Hematopoietic multipotent progenitor cell (in vitro differentiated cells): ENCODE results near the gene CFAP410. TPM values are rescaled to one million over a fixed set of nuclear protein-coding genes. Genes with fewer than 3 reads are reported as not detected.
"Not testable (repeated sequence)": the region's sequence is repeated elsewhere in the genome, so short reads cannot be mapped to it uniquely, and the experiment has no call there.

ENCODE experiments used
- DNase-seq, 3 donors: peaks; one replicate each; pipeline ENCODE4 v3.0.0-alpha.2; 2011 to 2015; ENCODE audit warnings: low read depth in 2 of 3, low spot score in 2 of 3
- total RNA-seq: library from RNA; depleted of rRNA; stranded (reverse); fragments of >200 nt; gene quantifications from one replicate; pipeline ENCODE4 v1.2.3, GENCODE V29; 2012

CFAP410 gene
- total RNA-seq, 1 donor, result 19.7 TPM

DNA sequence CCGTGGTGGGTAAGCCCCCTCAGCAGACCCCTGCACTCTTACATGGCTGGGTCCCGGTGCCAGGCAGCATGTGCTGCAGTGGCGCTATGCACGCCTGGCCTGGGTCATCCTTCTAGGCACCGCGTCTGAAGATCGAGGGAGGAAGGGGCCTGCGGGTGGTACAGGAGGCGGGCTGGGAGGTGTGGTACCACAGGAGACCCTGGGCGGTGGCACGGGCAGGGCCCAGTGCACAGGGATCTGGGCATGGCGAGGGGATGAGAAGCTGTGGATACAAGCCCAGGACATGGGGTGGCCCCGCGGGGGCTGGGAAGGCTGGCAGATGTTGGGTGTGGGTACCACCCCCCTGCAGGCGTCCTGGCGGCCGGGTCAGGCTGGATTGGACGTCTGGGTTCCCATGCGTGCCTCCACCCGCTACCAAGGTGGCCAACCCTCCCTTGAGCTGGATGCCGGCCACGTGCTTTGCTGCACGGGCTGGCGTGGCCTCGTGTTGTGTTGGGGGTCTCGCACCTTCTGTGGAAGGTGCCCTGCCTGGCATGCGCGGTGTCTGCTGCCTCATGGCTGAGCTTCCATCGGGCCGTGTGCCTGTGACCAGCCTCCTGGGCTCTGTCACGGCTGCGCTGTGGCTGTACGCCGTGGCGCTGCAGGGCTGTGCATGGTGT lies 19.7 kb downstream of the CFAP410 start:
- no peak for DNase-seq

- DNase-seq, result no peak
Observed at GRCh38 chr21:44318489-44319285, 20.5 kb downstream of the CFAP410 start.

- DNase-seq, result no peak
Observed at GRCh38 chr21:44317871-44318270, 21.3 kb downstream of the CFAP410 start.

DNA sequence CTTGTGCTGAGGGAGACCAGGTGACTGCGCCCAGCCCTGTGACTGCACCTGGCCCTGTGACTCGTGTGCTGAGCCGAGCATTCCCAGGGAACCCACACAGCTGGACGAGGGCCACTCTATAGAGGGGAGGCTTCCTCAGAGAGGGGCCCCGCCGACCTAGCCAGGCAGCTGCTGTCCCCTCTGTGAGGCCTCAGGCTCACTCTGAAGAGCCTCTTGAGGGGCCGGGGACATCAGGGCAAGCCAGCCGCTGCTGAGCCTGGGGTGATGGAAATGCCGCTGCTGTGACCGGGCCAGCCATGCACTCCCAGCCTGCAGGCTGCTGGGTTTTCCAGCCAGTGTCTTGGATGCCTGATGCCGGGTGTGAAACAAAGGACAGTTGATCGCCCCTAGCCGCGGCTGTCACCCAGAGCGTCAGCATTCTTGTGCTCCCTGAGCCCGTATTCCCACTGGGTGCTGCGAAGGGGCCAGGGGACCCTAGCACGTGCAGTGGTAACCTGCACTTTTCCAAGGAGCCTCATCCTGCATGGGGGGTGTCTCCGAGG lies 21.9 kb downstream of the CFAP410 start:
- no peak for DNase-seq

- DNase-seq, result no peak
Observed at GRCh38 chr21:44316277-44316900, 22.8 kb downstream of the CFAP410 start.

GRCh38 chr21:44315691-44316203 lies 23.4 kb downstream of the CFAP410 start:
- DNase-seq, result no peak

- no peak for DNase-seq
Observed at GRCh38 chr21:44314561-44314960, 24.6 kb downstream of the CFAP410 start.

DNA sequence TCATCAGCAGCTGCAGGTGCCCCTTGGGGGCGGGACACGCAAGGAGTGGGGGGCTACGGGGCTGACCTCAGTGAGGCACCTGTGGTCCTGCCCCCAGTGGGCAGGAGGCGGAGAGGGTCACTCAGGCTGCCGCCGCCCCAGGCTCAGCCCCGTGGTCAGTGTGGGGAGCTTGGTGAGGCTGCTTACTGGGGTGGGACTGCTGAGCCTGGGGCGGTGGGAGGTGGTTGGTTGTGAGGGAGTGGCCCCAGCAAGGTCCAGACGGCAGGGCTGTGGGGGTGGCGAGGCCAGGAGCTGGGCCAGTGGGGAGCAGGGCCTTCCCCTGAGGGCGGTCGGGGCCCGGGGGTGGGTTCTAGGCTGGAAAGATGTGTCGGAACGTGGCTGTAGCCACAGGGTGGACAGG lies 25.1 kb downstream of the CFAP410 start:
- no peak for DNase-seq

- DNase-seq, result no peak
Observed at GRCh38 chr21:44313451-44313850, 25.7 kb downstream of the CFAP410 start.

GRCh38 chr21:44312716-44313115 lies 26.5 kb downstream of the CFAP410 start:
- no peak for DNase-seq

DNA sequence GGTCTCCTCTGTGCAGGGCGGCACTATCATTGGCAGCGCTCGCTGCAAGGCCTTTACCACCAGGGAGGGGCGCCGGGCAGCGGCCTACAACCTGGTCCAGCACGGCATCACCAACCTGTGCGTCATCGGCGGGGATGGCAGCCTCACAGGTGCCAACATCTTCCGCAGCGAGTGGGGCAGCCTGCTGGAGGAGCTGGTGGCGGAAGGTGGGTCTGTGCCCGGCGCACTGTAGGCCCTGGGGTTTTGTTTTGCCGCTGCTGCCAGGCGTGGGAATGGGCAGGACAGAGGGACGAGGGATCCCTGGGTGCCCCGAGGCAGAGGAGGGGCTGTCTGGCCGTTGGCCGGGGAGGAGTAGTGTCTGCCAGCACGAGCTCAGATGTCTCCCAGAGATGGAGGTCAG lies 27.1 kb downstream of the CFAP410 start:
- DNase-seq, result no peak

DNA sequence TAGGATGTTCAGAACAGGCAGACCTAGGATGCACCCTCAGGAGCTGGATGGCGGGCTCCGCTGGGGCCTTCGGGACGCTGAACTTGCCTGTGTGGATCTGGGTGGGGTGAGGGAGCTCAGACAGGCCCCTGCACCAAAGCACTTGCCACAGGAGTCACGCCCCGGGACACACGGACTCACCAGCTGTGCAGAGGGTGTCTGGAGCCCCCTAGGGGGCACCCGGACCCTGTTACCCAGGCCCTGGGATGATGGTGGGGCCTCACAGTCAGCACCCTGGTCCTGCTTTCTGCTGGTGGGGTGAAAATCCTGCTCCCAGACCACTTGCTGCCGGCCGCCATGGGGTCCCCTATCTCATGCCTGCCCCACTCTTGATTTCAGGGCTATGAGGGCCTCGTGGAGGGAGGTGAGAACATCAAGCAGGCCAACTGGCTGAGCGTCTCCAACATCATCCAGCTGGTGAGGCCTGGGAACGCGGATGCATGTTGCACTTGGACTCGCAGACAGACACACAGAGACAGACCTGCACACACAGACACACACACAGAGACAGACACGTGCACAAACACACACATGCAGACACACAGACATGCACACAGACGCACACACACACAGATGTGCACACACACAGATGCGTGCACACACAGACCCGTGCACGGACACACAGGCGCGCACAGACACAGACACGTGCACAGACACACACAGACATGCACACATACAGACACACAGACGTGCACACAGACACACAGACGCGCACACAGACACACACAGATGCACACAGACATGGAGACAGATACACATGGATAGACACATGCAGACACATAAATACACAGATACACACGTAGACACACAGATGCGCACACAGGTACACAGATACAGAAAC lies 28.3 kb downstream of the CFAP410 start:
- DNase-seq, result no peak

- DNase-seq, result no peak
Observed at GRCh38 chr21:44306936-44307704, 32.1 kb downstream of the CFAP410 start.

GRCh38 chr21:44305691-44306090 lies 33.5 kb downstream of the CFAP410 start:
- no peak for DNase-seq

- DNase-seq, result peak in 2 of 3 donors; percentile 56 to 68
Observed at GRCh38 chr21:44304877-44305293, 34.3 kb downstream of the CFAP410 start.

- no peak for DNase-seq
Observed at GRCh38 chr21:44304011-44304616, 35.1 kb downstream of the CFAP410 start.

GRCh38 chr21:44303490-44303981 lies 35.7 kb downstream of the CFAP410 start:
- DNase-seq, result no peak

DNA sequence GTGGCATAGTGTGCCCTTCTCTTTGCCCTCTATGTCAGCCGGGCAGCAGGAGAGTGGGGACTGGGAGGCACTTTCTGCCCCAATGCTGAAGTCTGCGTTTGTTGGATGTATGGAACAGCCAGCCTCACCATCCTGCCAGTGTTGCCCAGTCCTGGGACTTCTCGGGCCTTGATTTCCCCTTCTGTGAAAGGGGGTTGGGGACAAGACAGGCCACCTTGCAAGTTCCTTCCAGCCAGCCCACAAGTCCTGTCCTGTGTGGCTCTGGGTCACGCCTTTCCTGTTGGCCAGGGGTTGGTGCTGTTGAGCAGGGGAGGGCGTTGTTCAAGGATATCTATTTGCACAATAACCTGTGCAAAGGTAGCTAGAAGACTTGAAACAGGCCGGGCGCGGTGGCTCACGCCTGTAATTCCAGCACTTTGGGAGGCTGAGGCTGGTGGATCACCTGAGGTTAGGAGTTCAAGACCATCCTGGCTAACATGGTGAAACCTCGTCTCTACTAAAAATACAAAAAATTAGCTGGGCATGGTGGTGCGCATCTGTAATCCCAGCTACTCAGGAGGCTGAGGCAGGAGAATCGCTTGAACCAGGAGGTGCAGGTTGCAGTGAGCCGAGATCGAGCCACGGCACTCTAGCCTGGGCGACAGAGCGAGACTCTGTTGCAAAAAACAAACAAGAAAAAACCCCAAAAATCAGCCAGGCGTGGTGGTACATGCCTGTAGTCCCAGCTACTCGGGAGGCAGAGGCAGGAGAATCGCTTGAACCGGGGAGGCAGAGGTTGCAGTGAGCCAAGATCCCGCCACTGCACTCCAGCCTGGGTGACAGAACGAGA lies 36.4 kb downstream of the CFAP410 start:
- not testable (repeated sequence) for DNase-seq
